ENCODE results near the gene TLR10.

The TLR10 gene

GRCh38 chr4:38787693-38788092 lies 4.9 kb upstream of the TLR10 start:
- Histone ChIP-seq H3K36me3 (ENCODE audit: insufficient read depth) (no peaks in the 10 kb centered on the region), H2AFZ (ENCODE audit: low read depth) (no peak overlapping the region), H3K4me3 (IDR thresholded peaks at IDR 0.05; ENCODE audit: insufficient read depth, low read depth, low read length) (no peak overlapping the region), H3K4me1 (ENCODE audit: low read depth, poor library complexity, severe bottlenecking) (no peaks in the 10 kb centered on the region), H3K79me2 (ENCODE audit: insufficient read depth, low read depth) (no peaks in the 10 kb centered on the region), H4K20me1 (ENCODE audit: insufficient read depth) (no peaks in the 10 kb centered on the region), H3K9ac (no peak overlapping the region), H3K27me3 (ENCODE audit: insufficient read depth, low read depth) (no peaks in the 10 kb centered on the region), H3K4me2 (no peak overlapping the region), H3K27ac (no peak overlapping the region)
- TF ChIP-seq, protein P1, sequence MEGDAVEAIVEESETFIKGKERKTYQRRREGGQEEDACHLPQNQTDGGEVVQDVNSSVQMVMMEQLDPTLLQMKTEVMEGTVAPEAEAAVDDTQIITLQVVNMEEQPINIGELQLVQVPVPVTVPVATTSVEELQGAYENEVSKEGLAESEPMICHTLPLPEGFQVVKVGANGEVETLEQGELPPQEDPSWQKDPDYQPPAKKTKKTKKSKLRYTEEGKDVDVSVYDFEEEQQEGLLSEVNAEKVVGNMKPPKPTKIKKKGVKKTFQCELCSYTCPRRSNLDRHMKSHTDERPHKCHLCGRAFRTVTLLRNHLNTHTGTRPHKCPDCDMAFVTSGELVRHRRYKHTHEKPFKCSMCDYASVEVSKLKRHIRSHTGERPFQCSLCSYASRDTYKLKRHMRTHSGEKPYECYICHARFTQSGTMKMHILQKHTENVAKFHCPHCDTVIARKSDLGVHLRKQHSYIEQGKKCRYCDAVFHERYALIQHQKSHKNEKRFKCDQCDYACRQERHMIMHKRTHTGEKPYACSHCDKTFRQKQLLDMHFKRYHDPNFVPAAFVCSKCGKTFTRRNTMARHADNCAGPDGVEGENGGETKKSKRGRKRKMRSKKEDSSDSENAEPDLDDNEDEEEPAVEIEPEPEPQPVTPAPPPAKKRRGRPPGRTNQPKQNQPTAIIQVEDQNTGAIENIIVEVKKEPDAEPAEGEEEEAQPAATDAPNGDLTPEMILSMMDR (conservative IDR thresholded peaks at IDR 0.05; ENCODE audit: low read depth, low read length), result no peak

- Histone ChIP-seq H3K4me2 (no peak overlapping the region), H3K79me2 (ENCODE audit: insufficient read depth, low read depth) (no peaks in the 10 kb centered on the region), H3K9ac (no peak overlapping the region), H3K4me3 (IDR thresholded peaks at IDR 0.05; ENCODE audit: insufficient read depth, low read depth, low read length) (no peak overlapping the region), H3K36me3 (ENCODE audit: insufficient read depth) (no peaks in the 10 kb centered on the region), H3K27ac (no peak overlapping the region), H3K27me3 (ENCODE audit: insufficient read depth, low read depth) (no peaks in the 10 kb centered on the region), H2AFZ (ENCODE audit: low read depth) (no peak overlapping the region), H4K20me1 (ENCODE audit: insufficient read depth) (no peaks in the 10 kb centered on the region), H3K4me1 (ENCODE audit: low read depth, poor library complexity, severe bottlenecking) (no peaks in the 10 kb centered on the region)
- TF ChIP-seq, protein P1 (conservative IDR thresholded peaks at IDR 0.05; ENCODE audit: low read depth, low read length), result no peak
Observed at GRCh38 chr4:38785901-38786402, 3.2 kb upstream of the TLR10 start.

GRCh38 chr4:38785041-38785790 lies 2.4 kb upstream of the TLR10 start:
- H3K27me3 ChIP-seq (ENCODE audit: insufficient read depth, low read depth), result no peaks in the 10 kb centered on the region
- no peaks in the 10 kb centered on the region for H3K36me3 ChIP-seq (ENCODE audit: insufficient read depth)
- no peak overlapping the region for H3K9ac ChIP-seq
- H3K4me3 ChIP-seq (IDR thresholded peaks at IDR 0.05; ENCODE audit: insufficient read depth, low read depth, low read length), result no peak overlapping the region
- H3K4me2 ChIP-seq, result no peak overlapping the region
- TF ChIP-seq, protein P1 (conservative IDR thresholded peaks at IDR 0.05; ENCODE audit: low read depth, low read length), result no peak
- no peaks in the 10 kb centered on the region for H3K4me1 ChIP-seq (ENCODE audit: low read depth, poor library complexity, severe bottlenecking)
- no peak overlapping the region for H2AFZ ChIP-seq (ENCODE audit: low read depth)
- H3K79me2 ChIP-seq (ENCODE audit: insufficient read depth, low read depth), result no peaks in the 10 kb centered on the region
- no peak overlapping the region for H3K27ac ChIP-seq
- H4K20me1 ChIP-seq (ENCODE audit: insufficient read depth), result no peaks in the 10 kb centered on the region

DNA sequence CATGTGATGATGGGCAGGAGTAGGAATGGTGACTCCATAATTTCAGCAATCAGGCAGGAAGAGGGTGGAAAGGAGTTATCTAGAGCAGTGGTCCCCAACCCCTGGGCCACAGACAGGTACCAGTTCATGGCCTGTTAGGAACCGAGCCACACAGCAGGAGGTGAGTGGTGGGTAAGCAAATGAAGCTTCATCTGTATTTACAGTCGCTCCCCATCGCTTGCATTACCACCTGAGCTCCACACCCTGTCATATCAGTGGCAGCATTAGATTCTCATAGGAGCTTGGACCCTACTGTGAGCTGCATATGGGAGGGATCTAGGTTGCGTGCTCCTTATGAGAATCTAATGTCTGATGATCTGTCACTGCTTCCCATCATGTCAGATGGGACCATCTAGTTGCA lies 1.4 kb upstream of the TLR10 start:
- Histone ChIP-seq H3K27ac (no peak overlapping the region), H3K4me1 (ENCODE audit: low read depth, poor library complexity, severe bottlenecking) (no peaks in the 10 kb centered on the region), H3K36me3 (ENCODE audit: insufficient read depth) (no peaks in the 10 kb centered on the region), H4K20me1 (ENCODE audit: insufficient read depth) (no peaks in the 10 kb centered on the region), H2AFZ (ENCODE audit: low read depth) (no peak overlapping the region), H3K9ac (no peak overlapping the region), H3K4me3 (IDR thresholded peaks at IDR 0.05; ENCODE audit: insufficient read depth, low read depth, low read length) (no peak overlapping the region), H3K79me2 (ENCODE audit: insufficient read depth, low read depth) (no peaks in the 10 kb centered on the region), H3K4me2 (no peak overlapping the region), H3K27me3 (ENCODE audit: insufficient read depth, low read depth) (no peaks in the 10 kb centered on the region)
- TF ChIP-seq, protein P1 (conservative IDR thresholded peaks at IDR 0.05; ENCODE audit: low read depth, low read length), result no peak

All from KMS-11 (cell line).